Endothelial cell of umbilical vein (primary cell): ENCODE results near the gene HSPA9.

Experiments
- CTCF ChIP-seq, 2 donors: IDR thresholded peaks; 1 replicate in 1 of 2; 2 replicates in 1 of 2; pipeline ENCODE4 v1.5.1; 2011; ENCODE audit warnings: low read length in 2 of 2, mild to moderate bottlenecking in 2 of 2, moderate library complexity in 2 of 2, control low read depth in 1 of 2, inconsistent platforms in 1 of 2, low read depth in 1 of 2; ENCODE audit not compliant: insufficient read depth in 1 of 2; ENCODE audit errors: extremely low read depth in 1 of 2
- EZH2 ChIP-seq: IDR thresholded peaks from 2 replicates; pipeline ENCODE4 v1.6.1; 2012; ENCODE audit warnings: borderline replicate concordance, low read depth, mild to moderate bottlenecking, moderate library complexity, low read length, inconsistent platforms; ENCODE audit not compliant: severe bottlenecking
- FOS ChIP-seq: IDR thresholded peaks from 2 replicates; pipeline ENCODE4 v1.6.1; 2011; ENCODE audit warnings: mild to moderate bottlenecking, low read length, moderate library complexity, borderline replicate concordance; ENCODE audit not compliant: insufficient read depth
- JUN ChIP-seq: IDR thresholded peaks from 2 replicates; pipeline ENCODE4 v1.6.1; 2011; ENCODE audit warnings: borderline replicate concordance, low read depth; ENCODE audit not compliant: insufficient read length, insufficient read depth
- POLR2A ChIP-seq: IDR thresholded peaks from 2 replicates; pipeline ENCODE4 v1.6.1; 2012; ENCODE audit warnings: low read depth, mild to moderate bottlenecking, control low read depth, low read length
- POLR2AphosphoS5 ChIP-seq: IDR thresholded peaks from 2 replicates; pipeline ENCODE4 v1.6.1; 2012; ENCODE audit warnings: low read depth, mild to moderate bottlenecking, control low read depth, low read length, moderate library complexity; ENCODE audit not compliant: insufficient read depth

- TF ChIP-seq EZH2 (no peak), CTCF (IDR thresholded peaks at IDR 0.05; ENCODE audit: extremely low read depth in 1 of 2, insufficient read depth in 1 of 2, low read depth in 1 of 2, low read length in 2 of 2) (no peak), POLR2A (no peak), POLR2AphosphoS5 (no peak), FOS (no peak), JUN (no peak)
Measured at GRCh38 chr5:138573949-138574670, 1.1 kb downstream of the HSPA9 start.
